Muscle of leg (tissue), 11 donors: Measurements from ENCODE around the gene SOX8. TPM values are rescaled to one million over a fixed set of nuclear protein-coding genes. Genes with fewer than 3 reads are reported as not detected.
A peak's percentile ranks its signal among the peaks of the same experiment; 100 is the strongest.

Experiments
- DNase-seq: peaks from one replicate; pipeline ENCODE4 v3.0.0; 2013
- H3K27ac ChIP-seq: one replicate; pipeline ENCODE4 v1.5.1; 2013; ENCODE audit warnings: mild to moderate bottlenecking, low read length, control low read depth
- H3K27me3 ChIP-seq: one replicate; pipeline ENCODE4 v1.6.1; 2013; ENCODE audit warnings: low read length; ENCODE audit not compliant: control insufficient read depth, insufficient read depth
- H3K36me3 ChIP-seq: one replicate; pipeline ENCODE4 v1.6.1; 2013; ENCODE audit warnings: low read length; ENCODE audit not compliant: control insufficient read depth, insufficient read depth
- H3K4me1 ChIP-seq: one replicate; pipeline ENCODE4 v1.6.1; 2013; ENCODE audit warnings: low read length; ENCODE audit not compliant: control insufficient read depth, insufficient read depth
- H3K4me3 ChIP-seq: one replicate; pipeline ENCODE4 v1.5.1; 2013; ENCODE audit warnings: low read length, control low read depth
- H3K9me3 ChIP-seq: replicated peaks from 2 replicates; pipeline ENCODE4 v1.6.1; 2013; ENCODE audit warnings: low read depth, low read length; ENCODE audit not compliant: control insufficient read depth
- WGBS: methylation state at CpG from one replicate; pipeline ENCODE4 v1.1.5; 2013; ENCODE audit warnings: missing lambda C conversion rate; ENCODE audit not compliant: insufficient coverage; 5-methylcytosine and 5-hydroxymethylcytosine counted together
- polyA plus RNA-seq, 8 donors: library from polyadenylated mRNA; unstranded; fragments of 120-200 nt; gene quantifications; one replicate each; pipeline versions ENCODE4 v1.2.1 to v1.2.3, GENCODE V29; 2013; ENCODE audit warnings: inconsistent platforms in 1 of 8, low replicate concordance in 1 of 8; ENCODE audit not compliant: insufficient read length in 8 of 8, insufficient read depth in 1 of 8
- total RNA-seq: library from RNA; stranded (reverse); fragments of 120-200 nt; gene quantifications from one replicate; pipeline ENCODE4 v1.2.4, GENCODE V29; 2013

Gene SOX8
- total and polyA plus RNA-seq, 9 donors: 31.1 to 50.9 (median 41.4) TPM

DNA sequence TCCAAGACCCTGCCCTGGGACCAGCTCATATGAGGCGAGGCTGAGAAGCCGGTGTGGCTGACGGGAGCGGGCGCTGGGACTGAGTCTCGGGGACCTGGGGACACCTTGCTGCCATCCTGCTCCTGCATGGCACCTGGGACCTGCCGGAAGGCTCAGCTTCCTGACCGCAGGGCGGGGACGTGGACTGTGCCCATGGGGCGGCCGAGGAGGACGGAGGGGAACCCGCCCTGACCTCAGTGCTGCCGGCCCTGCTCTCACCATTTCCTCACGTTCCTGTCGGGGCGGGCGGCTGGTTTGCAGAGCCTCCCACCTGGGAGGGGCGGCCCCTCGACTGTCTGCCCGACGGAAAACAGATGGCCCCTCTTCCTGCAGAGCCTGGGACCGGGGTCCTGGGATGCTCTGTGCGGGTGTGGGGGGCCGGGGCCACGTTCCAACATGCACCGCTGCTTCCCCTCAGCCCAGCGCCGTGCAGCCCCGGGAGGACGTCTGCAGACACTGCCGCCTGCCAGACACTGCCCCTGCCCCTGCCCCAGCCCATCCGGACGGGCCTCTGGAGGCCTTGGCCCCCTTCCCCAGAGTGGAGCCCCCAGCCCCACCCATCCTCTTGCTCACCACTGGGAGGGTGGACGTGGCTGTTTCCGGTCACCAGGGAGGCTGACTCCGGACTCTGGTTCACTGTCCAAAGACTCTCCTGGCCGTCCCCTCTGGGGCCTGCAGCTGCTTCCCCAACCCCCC is 47.1 kb downstream of the SOX8 start:
- H3K27ac ChIP-seq: no peak overlapping the region
- DNase-seq: no peak
- H3K4me1 ChIP-seq: peaks cover 59% of the 10 kb centered on the region
- 27% methylated on average over 25 of the region's 39 CpGs for WGBS
- peaks cover 40% of the 10 kb centered on the region for H3K27me3 ChIP-seq
- peaks cover 2% of the 10 kb centered on the region for H3K9me3 ChIP-seq
- no peaks in the 10 kb centered on the region for H3K36me3 ChIP-seq
- H3K4me3 ChIP-seq: no peak overlapping the region

DNA sequence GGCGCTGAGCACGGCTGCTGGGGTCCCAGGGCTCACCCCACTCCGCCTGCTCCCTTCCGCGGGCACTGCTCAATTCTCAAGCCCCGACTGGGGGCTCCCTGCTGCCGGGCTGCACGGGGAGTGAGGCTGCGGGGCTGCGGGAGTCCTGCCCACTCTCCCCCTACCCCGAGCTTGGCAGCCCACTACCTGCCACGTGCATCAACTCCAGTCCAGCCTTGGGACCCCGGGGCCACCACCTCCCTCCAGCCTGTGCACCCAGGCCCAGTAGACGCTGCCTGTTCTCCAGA is 47.6 kb downstream of the SOX8 start:
- H3K27me3 ChIP-seq: peaks cover 40% of the 10 kb centered on the region
- no peak overlapping the region for H3K4me3 ChIP-seq
- no peak for DNase-seq
- H3K9me3 ChIP-seq: peaks cover 4% of the 10 kb centered on the region
- H3K4me1 ChIP-seq: peaks cover 59% of the 10 kb centered on the region
- H3K27ac ChIP-seq: no peak overlapping the region
- WGBS: 46% methylated on average over 11 of the region's 14 CpGs
- no peaks in the 10 kb centered on the region for H3K36me3 ChIP-seq

DNA sequence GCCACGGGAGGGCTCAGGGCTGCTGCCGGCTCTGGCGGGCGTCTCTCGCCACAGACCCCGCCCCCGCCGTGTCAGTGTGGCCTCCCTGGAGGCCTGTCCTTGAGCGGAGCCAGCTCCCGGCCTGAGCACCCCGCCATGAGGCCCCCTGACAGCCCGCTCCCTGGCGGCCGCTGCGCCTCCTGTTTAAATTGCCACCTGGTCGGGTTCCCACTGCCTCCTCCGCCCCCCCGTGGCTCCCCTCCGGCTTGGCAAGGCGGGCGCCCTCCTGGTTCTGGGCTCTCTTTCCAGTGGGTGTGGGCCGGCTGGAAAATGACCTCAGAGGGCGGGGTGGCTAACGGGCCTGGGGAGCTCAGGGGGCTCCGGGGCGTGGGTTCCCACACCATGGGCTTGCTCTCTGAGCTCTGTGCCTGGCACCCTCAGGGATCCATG is 48.9 kb downstream of the SOX8 start:
- Histone ChIP-seq H3K36me3 (no peaks in the 10 kb centered on the region), H3K4me3 (no peak overlapping the region), H3K27me3 (peaks cover 35% of the 10 kb centered on the region), H3K9me3 (peaks cover 4% of the 10 kb centered on the region), H3K27ac (no peak overlapping the region), H3K4me1 (peaks cover 70% of the 10 kb centered on the region)
- 15% methylated on average over 23 of the region's 26 CpGs for whole genome bisulfite sequencing
- peak; percentile 71 for DNase-seq

DNA sequence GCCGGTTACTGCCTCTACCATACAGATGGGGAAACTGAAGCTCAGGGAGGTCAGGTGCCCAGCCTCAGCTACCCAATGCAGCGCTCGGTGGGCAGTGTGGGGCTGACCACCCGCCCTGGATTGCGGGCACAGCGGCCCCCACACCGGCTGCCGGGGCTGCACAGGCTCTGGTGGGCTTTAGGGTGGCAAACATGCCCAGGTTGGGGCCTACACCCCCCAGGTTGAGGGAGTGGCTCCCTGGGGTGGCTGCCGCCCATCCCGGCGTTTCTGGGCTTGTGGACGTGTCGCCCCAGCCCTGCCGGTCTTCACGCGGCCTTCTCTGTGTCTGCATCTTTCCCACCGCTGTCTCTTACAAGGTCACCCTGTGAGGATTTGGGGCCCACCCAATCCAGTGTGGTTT is 50.1 kb downstream of the SOX8 start:
- Histone ChIP-seq H3K36me3 (no peaks in the 10 kb centered on the region), H3K4me1 (peaks cover 70% of the 10 kb centered on the region), H3K4me3 (no peak overlapping the region), H3K27me3 (peaks cover 27% of the 10 kb centered on the region), H3K9me3 (peaks cover 4% of the 10 kb centered on the region), H3K27ac (no peak overlapping the region)
- no peak for DNase-seq
- WGBS: 92% methylated on average over 14 of the region's 17 CpGs

DNA sequence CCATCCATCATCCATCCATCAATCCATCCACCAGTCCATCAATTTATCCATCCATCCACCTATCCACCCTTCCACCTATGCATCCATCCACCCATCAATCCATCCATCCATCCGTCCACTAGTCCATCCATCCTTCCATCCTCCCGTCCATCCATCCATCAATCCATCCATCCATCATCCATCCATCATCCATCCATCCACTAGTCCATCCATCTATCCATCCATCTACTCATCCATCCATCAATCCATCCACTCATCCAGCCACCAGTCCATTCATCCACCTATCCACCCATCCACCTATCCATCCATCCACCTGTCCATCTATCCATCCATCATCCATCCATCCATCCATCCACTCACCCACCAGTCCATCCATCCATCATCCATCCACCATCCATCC is 51.0 kb downstream of the SOX8 start:
- Histone ChIP-seq H3K27me3 (peaks cover 21% of the 10 kb centered on the region), H3K4me3 (no peak overlapping the region)
- 96% methylated on average over 2 of the region's 2 CpGs for WGBS

DNA sequence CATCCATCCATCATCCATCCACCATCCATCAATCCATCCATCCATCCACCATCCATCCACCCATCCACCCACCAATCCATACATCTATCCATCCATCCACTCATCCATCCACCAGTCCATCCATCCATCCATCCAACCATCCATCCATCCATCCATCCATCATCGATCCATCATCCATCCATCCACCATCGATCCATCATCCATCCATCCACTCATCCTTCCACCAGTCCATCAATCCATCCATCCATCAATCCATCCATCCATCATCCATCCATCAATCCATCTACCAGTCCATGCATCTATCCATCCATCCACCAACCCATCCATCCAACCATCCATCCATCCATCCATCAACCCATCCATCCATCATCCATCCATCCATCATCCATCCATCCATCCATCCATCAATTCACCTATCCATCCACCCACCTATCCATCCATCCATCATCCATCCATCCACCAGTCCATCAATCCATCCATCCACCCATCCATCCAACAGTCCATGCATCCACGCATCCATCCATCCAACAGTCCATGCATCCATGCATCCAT is 51.6 kb downstream of the SOX8 start:
- WGBS: 98% methylated on average over 3 of the region's 3 CpGs

More for the DNA sequence above, 51.0 kb downstream of the SOX8 start:
- H3K4me1 ChIP-seq: peaks cover 68% of the 10 kb centered on the region
- H3K9me3 ChIP-seq: peaks cover 4% of the 10 kb centered on the region
- no peak overlapping the region for H3K27ac ChIP-seq
- no peaks in the 10 kb centered on the region for H3K36me3 ChIP-seq
- DNase-seq: no peak

DNA sequence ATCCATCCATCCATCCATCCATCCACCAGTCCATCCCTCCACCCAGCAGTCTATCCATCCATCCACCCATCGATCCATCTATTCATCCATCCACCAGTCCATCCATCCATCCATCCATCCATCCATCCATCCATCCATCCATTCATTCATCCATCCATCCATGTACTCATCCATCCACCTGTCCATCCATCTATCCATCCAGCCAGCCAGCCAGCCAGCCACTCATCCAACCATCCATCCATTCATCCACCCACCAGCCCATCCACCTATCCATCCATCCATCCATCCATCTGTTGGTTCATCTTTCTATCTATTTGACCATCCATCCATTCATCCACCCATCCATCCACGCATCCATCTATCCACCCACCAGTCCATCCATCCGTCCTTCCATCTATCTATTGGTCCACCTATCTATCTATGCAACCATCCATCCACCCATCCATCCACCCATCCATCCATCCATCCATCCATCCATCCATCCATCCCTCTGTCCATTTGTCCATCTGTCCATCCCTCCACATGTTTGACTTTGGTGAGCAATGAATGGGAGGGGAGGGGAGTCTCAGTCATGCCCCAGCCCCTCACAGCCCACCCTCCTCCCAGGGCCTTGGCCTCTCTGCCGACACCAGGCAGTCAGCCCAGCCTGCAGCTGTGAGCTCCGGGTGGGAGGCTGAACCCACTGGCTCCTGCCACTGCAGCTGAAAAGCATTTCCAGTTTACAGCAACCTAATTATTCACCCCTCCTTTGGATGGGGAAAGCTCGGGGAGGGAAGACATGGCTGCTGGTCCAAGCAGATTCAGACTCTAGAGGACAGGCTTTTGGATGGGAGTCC is 52.9 kb downstream of the SOX8 start:
- 91% methylated on average over 3 of the region's 6 CpGs for WGBS

More for the DNA sequence above, 51.6 kb downstream of the SOX8 start:
- DNase-seq: no peak
- Histone ChIP-seq H3K36me3 (no peaks in the 10 kb centered on the region), H3K27ac (no peak overlapping the region), H3K4me1 (peaks cover 68% of the 10 kb centered on the region), H3K9me3 (peaks cover 4% of the 10 kb centered on the region), H3K4me3 (no peak overlapping the region), H3K27me3 (peaks cover 20% of the 10 kb centered on the region)

DNA sequence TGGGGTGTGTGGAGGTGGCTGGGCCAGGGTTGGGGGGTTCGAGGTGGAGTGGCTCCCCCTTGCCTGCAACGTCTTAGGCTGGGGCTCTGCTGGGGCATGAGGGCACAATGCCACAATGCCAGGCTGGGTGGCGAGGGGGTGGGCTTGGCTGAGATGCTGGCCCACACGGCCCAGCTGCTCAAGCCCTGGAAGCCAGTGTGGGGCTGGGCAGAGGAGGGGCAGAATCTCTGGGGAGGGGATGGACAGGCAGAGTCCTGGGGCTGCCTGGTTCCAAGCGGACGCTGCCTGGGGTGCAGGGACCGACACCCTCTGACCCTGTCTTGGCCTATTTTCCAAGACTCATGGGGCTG is 53.5 kb downstream of the SOX8 start:
- H3K9me3 ChIP-seq: peaks cover 4% of the 10 kb centered on the region
- peaks cover 57% of the 10 kb centered on the region for H3K4me1 ChIP-seq
- peak overlapping the region; percentile 59 for H3K27ac ChIP-seq
- H3K36me3 ChIP-seq: no peaks in the 10 kb centered on the region
- H3K27me3 ChIP-seq: peaks cover 7% of the 10 kb centered on the region
- 50% methylated on average over 7 of the region's 7 CpGs for WGBS
- no peak for DNase-seq
- H3K4me3 ChIP-seq: no peak overlapping the region

More for the DNA sequence above, 52.9 kb downstream of the SOX8 start:
- Histone ChIP-seq H3K27ac (peak overlapping the region; percentile 59), H3K9me3 (peaks cover 4% of the 10 kb centered on the region), H3K36me3 (no peaks in the 10 kb centered on the region), H3K4me3 (no peak overlapping the region), H3K4me1 (peaks cover 59% of the 10 kb centered on the region), H3K27me3 (peaks cover 9% of the 10 kb centered on the region)
- peak; percentile 83 for DNase-seq

DNA sequence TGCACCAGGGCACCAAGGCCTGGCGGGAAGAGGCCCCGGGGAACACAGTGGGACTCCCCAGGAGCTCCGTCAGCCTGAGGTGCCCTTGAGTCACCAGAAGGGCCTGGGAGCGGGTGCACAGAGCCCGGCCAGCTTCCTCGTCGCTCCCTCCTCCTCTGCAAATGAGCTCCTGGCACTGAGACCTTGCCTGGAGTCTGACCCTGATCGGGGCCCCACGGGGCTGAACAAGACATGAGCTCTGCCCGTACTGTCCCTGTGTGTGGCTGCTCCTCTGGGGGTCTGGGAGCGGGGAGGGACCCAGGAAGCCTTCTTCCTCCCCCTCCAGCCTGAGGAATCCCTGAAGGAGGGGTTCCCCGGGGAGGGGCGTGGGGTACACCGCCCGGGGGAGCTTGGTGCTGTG is 54.6 kb downstream of the SOX8 start:
- H3K4me1 ChIP-seq: peaks cover 46% of the 10 kb centered on the region
- no peak overlapping the region for H3K27ac ChIP-seq
- H3K9me3 ChIP-seq: peaks cover 4% of the 10 kb centered on the region
- 29% methylated on average over 9 of the region's 15 CpGs for WGBS
- no peaks in the 10 kb centered on the region for H3K36me3 ChIP-seq
- DNase-seq: no peak
- no peak overlapping the region for H3K4me3 ChIP-seq
- H3K27me3 ChIP-seq: peaks cover 3% of the 10 kb centered on the region
